GM12892 (cell line): ENCODE data around the gene NUCB1.

Experiments
- POLR2A ChIP-seq: IDR thresholded peaks from 2 replicates; pipeline ENCODE4 v1.6.1; 2011; ENCODE audit warnings: low read depth, low read length, control low read depth
- POLR2AphosphoS5 ChIP-seq: IDR thresholded peaks from 2 replicates; pipeline ENCODE4 v1.6.1; 2011; ENCODE audit warnings: low read depth, low read length, control low read depth

DNA sequence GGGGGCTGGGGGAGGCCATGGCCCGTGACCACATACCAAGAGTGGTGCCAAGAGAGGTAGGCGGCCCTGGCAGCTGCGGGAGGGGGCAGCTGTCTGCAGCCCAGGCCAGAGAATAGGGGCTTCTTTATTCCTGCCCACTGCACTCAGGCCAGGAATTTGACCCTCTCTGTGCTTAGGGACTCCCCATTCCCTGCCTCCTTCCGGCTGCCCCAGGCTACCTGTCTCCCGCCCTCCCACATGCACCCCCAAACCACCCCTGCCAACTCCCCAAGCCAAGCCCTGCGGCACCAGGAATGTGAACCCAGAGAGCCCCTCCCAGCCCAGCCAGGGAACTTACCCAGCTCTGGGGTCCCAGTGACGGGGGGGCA lies 32.4 kb upstream of the NUCB1 start:
- TF ChIP-seq POLR2AphosphoS5, result no peak
- no peak for TF ChIP-seq POLR2A
